Activated naive CD8-positive, alpha-beta T cell treated with anti-CD3 and anti-CD28 coated beads, Interleukin-2, amount 10 ng/mL, durations not matched to agents 7 days and 5 days (primary cell): ENCODE results near the gene LACC1. TPM values are rescaled to one million over a fixed set of nuclear protein-coding genes. Genes with fewer than 3 reads are reported as not detected.

Experiments
- ATAC-seq: fragments of 150-1000 bp; cut with Tn5 transposase; one replicate; pipeline ENCODE4 v1.10.0; 2021; ENCODE audit warnings: low read depth, moderate library complexity
- POLR2A ChIA-PET: fragments of 350-600 bp; sonication (Branson Sonifier 250); formaldehyde crosslinking; loops from one replicate; lab custom pipeline; 2021; ENCODE audit warnings: antibody characterized with exemption; lab: Charles Lee
- DNase-seq: peaks from one replicate; pipeline ENCODE4 v3.0.0; 2021
- H3K27ac Mint-ChIP-seq: one replicate; pipeline ENCODE4 v1.8.0; 2022; ENCODE audit warnings: mild to moderate bottlenecking, mixed read lengths
- H3K27me3 Mint-ChIP-seq: one replicate; pipeline ENCODE4 v1.8.0; 2022; ENCODE audit warnings: mild to moderate bottlenecking, moderate library complexity, mixed read lengths
- H3K36me3 Mint-ChIP-seq: one replicate; pipeline ENCODE4 v1.8.0; 2021; ENCODE audit warnings: mild to moderate bottlenecking, mixed read lengths
- H3K4me1 Mint-ChIP-seq: one replicate; pipeline ENCODE4 v1.8.0; 2021; ENCODE audit warnings: mixed read lengths
- H3K4me3 Mint-ChIP-seq: one replicate; pipeline ENCODE4 v1.8.0; 2022; ENCODE audit warnings: mild to moderate bottlenecking, moderate library complexity, mixed read lengths
- H3K9me3 Mint-ChIP-seq: one replicate; pipeline ENCODE4 v1.8.0; 2021; ENCODE audit warnings: mixed read lengths
- total RNA-seq, 2 experiments: library from RNA; stranded (reverse); gene quantifications; one replicate each; pipeline ENCODE4 v1.2.3, GENCODE V29; 2021

LACC1 gene
- total RNA-seq, 2 experiments from 2014 or later, result 3.8 to 4.8 TPM

DNA sequence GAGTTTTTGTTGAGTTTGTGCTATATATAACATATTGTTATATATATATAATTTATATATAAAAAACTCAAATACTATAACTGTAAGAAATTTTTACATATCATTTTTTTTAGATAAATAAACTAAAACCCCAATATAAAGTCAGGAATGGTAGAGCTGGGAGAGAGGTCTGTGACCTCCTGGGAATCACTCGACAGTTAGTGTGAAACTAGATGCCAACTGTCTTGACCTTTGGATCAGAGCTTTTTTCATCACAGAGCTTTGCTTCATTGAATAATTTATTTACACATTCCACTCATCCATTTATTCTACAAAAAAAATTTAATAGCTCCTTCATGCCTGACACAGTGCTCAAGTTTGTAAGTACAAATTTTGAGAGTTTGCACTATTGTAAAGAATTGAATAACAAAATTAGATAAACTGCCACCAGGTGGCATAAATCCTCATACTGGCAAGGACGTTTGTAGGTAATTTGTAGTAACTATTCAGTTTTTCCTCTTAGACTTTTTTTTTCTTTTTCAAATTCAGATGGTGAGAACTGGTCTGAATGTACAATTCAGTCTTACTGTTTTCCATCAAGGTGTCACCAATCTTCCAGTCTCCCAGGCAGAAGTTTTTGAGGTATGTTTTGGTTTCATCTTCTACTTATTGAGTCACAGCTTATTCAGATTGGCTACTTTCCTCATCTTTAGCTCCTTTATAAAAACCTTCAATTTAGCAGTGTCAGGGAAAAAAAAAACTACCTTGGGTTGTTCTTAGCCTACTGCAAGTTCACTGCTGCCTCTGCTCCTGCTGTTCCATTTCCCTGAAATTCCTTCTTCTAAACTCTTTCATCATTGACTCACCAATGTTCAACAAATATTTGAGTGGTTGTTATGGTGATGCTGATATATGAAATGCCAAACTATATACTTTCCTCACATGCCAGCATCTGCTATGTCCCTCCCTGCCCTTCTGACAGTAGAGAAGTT, 28.7 kb downstream of the LACC1 start:
- no peak overlapping the region for H3K4me3 Mint-ChIP-seq
- peaks cover 1% of the 10 kb centered on the region for H3K4me1 Mint-ChIP-seq
- H3K27ac Mint-ChIP-seq, result no peak overlapping the region
- POLR2A ChIA-PET, result interaction anchor here (0.5 kb wide), 1 partner anchor 1206 kb away, joined by 3 read pairs; no protein-coding TSS in a partner anchor
- DNase-seq (no peak), ATAC-seq (no peak)
- peaks cover 25% of the 10 kb centered on the region for H3K27me3 Mint-ChIP-seq
- H3K9me3 Mint-ChIP-seq, result no peaks in the 10 kb centered on the region
- no peaks in the 10 kb centered on the region for H3K36me3 Mint-ChIP-seq

DNA sequence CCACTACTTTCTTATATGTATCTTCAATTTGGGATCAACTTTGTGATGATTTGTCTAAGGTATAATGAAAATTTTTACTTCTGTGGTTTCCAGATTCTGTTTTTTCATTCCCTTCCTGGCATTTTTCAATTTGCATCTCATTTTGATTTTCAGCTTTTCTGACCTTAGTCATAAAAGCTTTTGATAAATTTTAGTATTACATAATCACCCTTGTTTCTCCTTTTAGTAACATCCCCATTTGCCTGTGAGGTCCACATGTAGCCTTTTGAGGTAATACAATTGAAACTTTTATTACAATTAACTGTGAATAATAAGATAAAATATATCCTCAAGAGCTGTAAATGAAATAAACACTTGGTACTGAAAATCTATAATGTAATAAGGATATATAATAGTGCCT, 31.2 kb downstream of the LACC1 start:
- Mint-ChIP-seq H3K27me3 (peaks cover 21% of the 10 kb centered on the region), H3K4me1 (peaks cover 1% of the 10 kb centered on the region), H3K4me3 (no peak overlapping the region), H3K9me3 (no peaks in the 10 kb centered on the region), H3K36me3 (no peaks in the 10 kb centered on the region), H3K27ac (no peak overlapping the region)
- POLR2A ChIA-PET, result no interaction called here
- DNase-seq (no peak), ATAC-seq (no peak)

GRCh38 chr13:43911278-43911677, 31.6 kb downstream of the LACC1 start:
- Mint-ChIP-seq H3K4me1 (peaks cover 1% of the 10 kb centered on the region), H3K27ac (no peak overlapping the region), H3K9me3 (no peaks in the 10 kb centered on the region), H3K4me3 (no peak overlapping the region), H3K27me3 (peaks cover 21% of the 10 kb centered on the region), H3K36me3 (no peaks in the 10 kb centered on the region)
- ATAC-seq (no peak), DNase-seq (no peak)
- POLR2A ChIA-PET, result no interaction called here

DNA sequence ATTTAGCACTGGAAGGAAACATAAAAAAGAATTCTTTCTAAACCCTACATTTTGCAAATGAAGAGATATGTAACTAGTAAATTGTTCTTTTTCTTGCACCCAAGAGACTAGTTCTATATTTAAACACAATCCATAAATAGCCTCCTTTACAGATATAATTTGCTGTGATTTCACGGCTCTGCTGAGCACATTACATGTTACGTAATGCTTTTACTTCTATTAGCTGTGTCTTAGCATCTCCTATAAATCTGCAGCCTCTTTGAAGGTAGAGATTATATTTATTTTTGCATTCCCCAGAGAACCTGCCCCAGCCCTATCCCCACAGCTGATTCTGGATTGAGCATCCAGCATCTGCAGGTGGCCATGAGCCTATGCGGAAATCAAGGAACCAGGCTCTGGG, 32.2 kb downstream of the LACC1 start:
- no peaks in the 10 kb centered on the region for H3K36me3 Mint-ChIP-seq
- ATAC-seq, result no peak
- H3K4me3 Mint-ChIP-seq, result no peak overlapping the region
- H3K9me3 Mint-ChIP-seq, result no peaks in the 10 kb centered on the region
- H3K4me1 Mint-ChIP-seq, result peaks cover 1% of the 10 kb centered on the region
- no peak for DNase-seq
- POLR2A ChIA-PET, result no interaction called here
- H3K27me3 Mint-ChIP-seq, result peaks cover 15% of the 10 kb centered on the region
- H3K27ac Mint-ChIP-seq, result no peak overlapping the region

GRCh38 chr13:43915451-43915850, 35.7 kb downstream of the LACC1 start:
- Mint-ChIP-seq H3K27ac (no peak overlapping the region), H3K36me3 (no peaks in the 10 kb centered on the region), H3K27me3 (peaks cover 14% of the 10 kb centered on the region), H3K4me1 (no peaks in the 10 kb centered on the region), H3K9me3 (no peaks in the 10 kb centered on the region), H3K4me3 (no peak overlapping the region)
- DNase-seq, result no peak
- POLR2A ChIA-PET, result no interaction called here
- no peak for ATAC-seq

- H3K27me3 Mint-ChIP-seq, result peaks cover 24% of the 10 kb centered on the region
- no peaks in the 10 kb centered on the region for H3K9me3 Mint-ChIP-seq
- ATAC-seq (no peak), DNase-seq (no peak)
- no peaks in the 10 kb centered on the region for H3K36me3 Mint-ChIP-seq
- H3K4me3 Mint-ChIP-seq, result no peak overlapping the region
- no peak overlapping the region for H3K27ac Mint-ChIP-seq
- POLR2A ChIA-PET, result no interaction called here
- no peaks in the 10 kb centered on the region for H3K4me1 Mint-ChIP-seq
These were observed 37.1 kb downstream of the LACC1 start for GRCh38 chr13:43916828-43917227.

DNA sequence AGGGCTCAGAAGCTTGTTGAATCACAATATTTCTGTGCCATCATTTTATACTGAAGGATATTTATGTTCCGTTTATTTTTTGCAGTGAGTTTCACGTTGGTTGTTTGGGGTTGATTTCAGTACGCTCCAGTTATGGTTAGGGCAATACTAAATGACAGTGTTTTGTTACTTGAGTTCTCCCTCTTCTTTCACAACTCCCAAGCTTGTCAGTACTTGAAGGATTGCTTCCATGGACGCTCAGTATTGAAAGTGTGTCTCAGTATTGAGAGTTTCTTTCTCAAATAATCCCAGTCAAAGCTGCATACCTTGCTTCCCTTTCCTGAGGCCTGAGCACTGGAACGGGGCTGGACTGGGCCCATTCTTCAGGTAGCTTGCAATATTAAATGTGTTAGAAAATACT, 38.9 kb downstream of the LACC1 start:
- H3K27ac Mint-ChIP-seq, result no peak overlapping the region
- no peaks in the 10 kb centered on the region for H3K4me1 Mint-ChIP-seq
- H3K27me3 Mint-ChIP-seq, result peaks cover 15% of the 10 kb centered on the region
- no peak for DNase-seq
- H3K36me3 Mint-ChIP-seq, result no peaks in the 10 kb centered on the region
- ATAC-seq, result no peak
- H3K9me3 Mint-ChIP-seq, result no peaks in the 10 kb centered on the region
- H3K4me3 Mint-ChIP-seq, result no peak overlapping the region
- POLR2A ChIA-PET, result no interaction called here

DNA sequence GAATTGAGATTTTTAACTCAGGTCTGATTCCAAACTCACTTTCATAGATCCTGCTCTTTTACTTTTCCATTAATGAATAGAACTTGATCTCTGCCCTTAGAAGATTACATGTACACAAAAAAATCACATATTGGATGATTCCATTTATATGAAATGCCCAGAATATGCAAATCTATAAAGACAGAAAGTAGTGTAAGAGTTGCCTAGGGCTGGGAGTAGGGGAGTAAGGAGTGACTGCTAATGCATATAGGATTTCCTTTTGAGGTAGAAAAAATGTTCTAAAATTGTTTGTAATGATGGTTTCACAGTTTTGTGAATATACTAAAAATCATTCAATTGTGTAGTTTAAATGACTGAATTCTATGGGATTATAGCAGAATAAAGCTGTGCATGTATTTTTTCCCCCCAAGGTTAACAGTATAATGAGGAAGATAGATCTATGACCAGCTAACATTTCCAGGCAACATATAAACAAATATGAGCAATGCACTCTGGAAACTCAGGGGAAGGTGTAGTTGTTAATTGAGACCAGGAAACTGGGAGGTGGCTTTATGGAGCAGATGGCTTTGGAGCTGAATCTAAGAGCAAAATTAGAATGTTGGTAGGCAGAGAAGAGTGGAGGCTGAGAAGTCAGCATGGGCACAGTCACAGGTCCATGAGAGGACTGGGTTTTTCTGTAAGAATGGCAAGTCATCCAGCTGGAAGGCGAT, 41.4 kb downstream of the LACC1 start:
- POLR2A ChIA-PET, result no interaction called here
- Mint-ChIP-seq H3K4me1 (no peaks in the 10 kb centered on the region), H3K4me3 (no peak overlapping the region), H3K27ac (no peak overlapping the region), H3K9me3 (no peaks in the 10 kb centered on the region), H3K27me3 (peaks cover 16% of the 10 kb centered on the region), H3K36me3 (no peaks in the 10 kb centered on the region)
- DNase-seq (no peak), ATAC-seq (no peak)

DNA sequence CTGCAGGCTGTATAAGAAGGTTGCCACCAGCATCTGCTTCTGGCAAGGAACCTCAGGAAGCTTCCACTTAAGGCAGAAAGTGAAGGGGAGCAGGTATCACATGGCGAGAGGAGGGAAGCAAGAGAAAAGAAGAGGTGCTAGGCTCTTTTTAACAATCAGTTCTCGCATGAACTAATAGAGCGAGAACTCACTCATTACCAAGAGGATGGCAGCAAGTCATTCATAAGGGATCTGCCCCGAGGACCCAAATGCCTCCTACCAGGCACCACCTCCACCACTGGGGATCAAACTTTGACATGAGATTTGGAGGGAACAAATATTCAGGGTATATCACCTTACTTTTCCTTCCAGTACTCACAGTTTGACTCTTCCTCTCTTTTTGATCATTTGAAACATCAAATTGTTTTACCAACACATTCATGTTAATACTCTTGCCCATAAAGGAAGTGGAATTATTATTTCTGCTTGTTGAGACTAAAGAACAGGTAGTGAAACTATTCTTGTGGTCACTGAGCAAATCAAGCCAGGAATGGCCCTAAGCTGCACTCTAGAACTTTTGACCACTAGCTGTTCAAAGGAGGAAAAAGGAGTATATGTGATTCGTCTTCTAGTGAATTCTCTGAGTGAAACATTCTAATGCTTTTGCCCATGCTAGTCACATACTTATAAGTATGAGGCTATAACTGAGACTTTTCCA, 45.0 kb downstream of the LACC1 start:
- Mint-ChIP-seq H3K27ac (no peak overlapping the region), H3K27me3 (peaks cover 15% of the 10 kb centered on the region), H3K4me3 (no peak overlapping the region), H3K4me1 (no peaks in the 10 kb centered on the region), H3K9me3 (no peaks in the 10 kb centered on the region), H3K36me3 (no peaks in the 10 kb centered on the region)
- DNase-seq (no peak), ATAC-seq (no peak)
- POLR2A ChIA-PET, result no interaction called here

- DNase-seq (no peak), ATAC-seq (no peak)
- Mint-ChIP-seq H3K27ac (no peak overlapping the region), H3K36me3 (no peaks in the 10 kb centered on the region), H3K4me1 (no peaks in the 10 kb centered on the region), H3K27me3 (peaks cover 22% of the 10 kb centered on the region), H3K4me3 (no peak overlapping the region), H3K9me3 (no peaks in the 10 kb centered on the region)
- POLR2A ChIA-PET, result no interaction called here
These were observed 50.2 kb downstream of the LACC1 start for GRCh38 chr13:43929947-43930346.

- no peaks in the 10 kb centered on the region for H3K9me3 Mint-ChIP-seq
- no peak for ATAC-seq
- H3K36me3 Mint-ChIP-seq, result no peaks in the 10 kb centered on the region
- H3K27me3 Mint-ChIP-seq, result peaks cover 24% of the 10 kb centered on the region
- no peak overlapping the region for H3K27ac Mint-ChIP-seq
- POLR2A ChIA-PET, result no interaction called here
- H3K4me1 Mint-ChIP-seq, result no peaks in the 10 kb centered on the region
- DNase-seq, result no peak
- H3K4me3 Mint-ChIP-seq, result no peak overlapping the region
These were observed 53.7 kb downstream of the LACC1 start for GRCh38 chr13:43933378-43933777.

- POLR2A ChIA-PET, result no interaction called here
- Mint-ChIP-seq H3K27me3 (peaks cover 23% of the 10 kb centered on the region), H3K27ac (no peak overlapping the region), H3K36me3 (no peaks in the 10 kb centered on the region), H3K4me3 (no peak overlapping the region), H3K4me1 (no peaks in the 10 kb centered on the region), H3K9me3 (no peaks in the 10 kb centered on the region)
- ATAC-seq (no peak), DNase-seq (no peak)
These were observed 54.6 kb downstream of the LACC1 start for GRCh38 chr13:43934273-43934672.

DNA sequence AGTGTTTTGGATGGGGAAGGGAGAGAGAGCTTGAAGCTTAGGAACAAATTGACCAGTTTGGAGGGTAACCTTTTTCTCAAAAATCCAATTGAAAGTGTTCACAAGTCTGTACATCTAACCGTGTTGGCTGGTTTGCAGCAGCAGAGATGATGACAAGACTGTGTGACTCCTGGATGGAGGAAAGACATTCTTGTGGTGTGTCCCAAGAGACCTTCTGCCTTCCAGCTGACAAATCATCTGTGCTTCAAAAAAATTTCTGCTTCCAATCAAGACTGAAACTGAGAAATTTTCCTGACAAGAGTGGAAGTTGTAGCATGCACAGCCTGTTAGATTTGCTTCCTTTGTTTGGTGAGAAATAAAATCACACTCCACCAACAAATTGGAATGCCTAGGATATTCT, 56.2 kb downstream of the LACC1 start:
- Mint-ChIP-seq H3K9me3 (no peaks in the 10 kb centered on the region), H3K27me3 (peaks cover 12% of the 10 kb centered on the region), H3K4me1 (no peaks in the 10 kb centered on the region), H3K4me3 (no peak overlapping the region), H3K36me3 (no peaks in the 10 kb centered on the region), H3K27ac (no peak overlapping the region)
- ATAC-seq (no peak), DNase-seq (no peak)
- POLR2A ChIA-PET, result no interaction called here
